ENCODE results near the gene OTUD5.

DNA sequence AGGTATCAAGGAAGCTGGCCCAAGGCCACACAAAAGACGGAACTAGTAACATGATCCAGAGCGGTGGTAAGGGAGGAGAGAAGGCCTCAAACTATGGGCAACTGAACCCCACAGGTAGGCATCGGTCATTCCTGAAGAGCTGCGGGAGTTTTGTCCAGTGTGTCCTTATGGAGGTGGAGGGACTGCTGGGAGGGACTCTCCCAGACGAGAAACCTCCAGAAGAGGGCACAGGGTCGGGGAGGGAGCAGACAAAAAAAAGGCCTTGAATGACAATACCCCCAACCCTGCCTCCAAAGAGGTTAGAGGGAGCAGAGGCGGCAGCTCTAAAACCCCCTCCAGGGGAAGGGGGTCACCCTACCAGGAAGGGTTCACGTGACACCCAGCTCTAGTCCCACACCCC, 53.2 kb downstream of the OTUD5 start:
- no peak for TF ChIP-seq ZNF366 (tag by site-specific recombination; conservative IDR thresholded peaks at IDR 0.05)
- no peak for TF ChIP-seq ZNF560 (tag by site-specific recombination; IDR thresholded peaks at IDR 0.05; ENCODE audit: borderline replicate concordance)
- no peak for TF ChIP-seq ZNF785 (tag by site-specific recombination; IDR thresholded peaks at IDR 0.05)
- TF ChIP-seq, protein P1, sequence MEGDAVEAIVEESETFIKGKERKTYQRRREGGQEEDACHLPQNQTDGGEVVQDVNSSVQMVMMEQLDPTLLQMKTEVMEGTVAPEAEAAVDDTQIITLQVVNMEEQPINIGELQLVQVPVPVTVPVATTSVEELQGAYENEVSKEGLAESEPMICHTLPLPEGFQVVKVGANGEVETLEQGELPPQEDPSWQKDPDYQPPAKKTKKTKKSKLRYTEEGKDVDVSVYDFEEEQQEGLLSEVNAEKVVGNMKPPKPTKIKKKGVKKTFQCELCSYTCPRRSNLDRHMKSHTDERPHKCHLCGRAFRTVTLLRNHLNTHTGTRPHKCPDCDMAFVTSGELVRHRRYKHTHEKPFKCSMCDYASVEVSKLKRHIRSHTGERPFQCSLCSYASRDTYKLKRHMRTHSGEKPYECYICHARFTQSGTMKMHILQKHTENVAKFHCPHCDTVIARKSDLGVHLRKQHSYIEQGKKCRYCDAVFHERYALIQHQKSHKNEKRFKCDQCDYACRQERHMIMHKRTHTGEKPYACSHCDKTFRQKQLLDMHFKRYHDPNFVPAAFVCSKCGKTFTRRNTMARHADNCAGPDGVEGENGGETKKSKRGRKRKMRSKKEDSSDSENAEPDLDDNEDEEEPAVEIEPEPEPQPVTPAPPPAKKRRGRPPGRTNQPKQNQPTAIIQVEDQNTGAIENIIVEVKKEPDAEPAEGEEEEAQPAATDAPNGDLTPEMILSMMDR (tag by site-specific recombination; IDR thresholded peaks at IDR 0.05) = no peak
- TF ChIP-seq, protein P2, sequence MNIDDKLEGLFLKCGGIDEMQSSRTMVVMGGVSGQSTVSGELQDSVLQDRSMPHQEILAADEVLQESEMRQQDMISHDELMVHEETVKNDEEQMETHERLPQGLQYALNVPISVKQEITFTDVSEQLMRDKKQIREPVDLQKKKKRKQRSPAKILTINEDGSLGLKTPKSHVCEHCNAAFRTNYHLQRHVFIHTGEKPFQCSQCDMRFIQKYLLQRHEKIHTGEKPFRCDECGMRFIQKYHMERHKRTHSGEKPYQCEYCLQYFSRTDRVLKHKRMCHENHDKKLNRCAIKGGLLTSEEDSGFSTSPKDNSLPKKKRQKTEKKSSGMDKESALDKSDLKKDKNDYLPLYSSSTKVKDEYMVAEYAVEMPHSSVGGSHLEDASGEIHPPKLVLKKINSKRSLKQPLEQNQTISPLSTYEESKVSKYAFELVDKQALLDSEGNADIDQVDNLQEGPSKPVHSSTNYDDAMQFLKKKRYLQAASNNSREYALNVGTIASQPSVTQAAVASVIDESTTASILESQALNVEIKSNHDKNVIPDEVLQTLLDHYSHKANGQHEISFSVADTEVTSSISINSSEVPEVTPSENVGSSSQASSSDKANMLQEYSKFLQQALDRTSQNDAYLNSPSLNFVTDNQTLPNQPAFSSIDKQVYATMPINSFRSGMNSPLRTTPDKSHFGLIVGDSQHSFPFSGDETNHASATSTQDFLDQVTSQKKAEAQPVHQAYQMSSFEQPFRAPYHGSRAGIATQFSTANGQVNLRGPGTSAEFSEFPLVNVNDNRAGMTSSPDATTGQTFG (tag by site-specific recombination; IDR thresholded peaks at IDR 0.05; ENCODE audit: borderline replicate concordance) = no peak
- TF ChIP-seq MEIS1 (CRISPR knock-in tag; IDR thresholded peaks at IDR 0.05; ENCODE audit: borderline replicate concordance) = no peak
- no peak for TF ChIP-seq ZNF610 (tag by site-specific recombination; IDR thresholded peaks at IDR 0.05; ENCODE audit: borderline replicate concordance)
- no peak for TF ChIP-seq GLIS2 (tag by site-specific recombination; IDR thresholded peaks at IDR 0.05)
- no peak for TF ChIP-seq ZNF621 (tag by site-specific recombination; IDR thresholded peaks at IDR 0.05)
- no peak for TF ChIP-seq ZNF777 (tag by site-specific recombination; IDR thresholded peaks at IDR 0.05; ENCODE audit: borderline replicate concordance)
- no peak for TF ChIP-seq ZNF112 (tag by site-specific recombination; IDR thresholded peaks at IDR 0.05)
